Measurements from ENCODE around the gene TCF4.

Gene TCF4

DNA sequence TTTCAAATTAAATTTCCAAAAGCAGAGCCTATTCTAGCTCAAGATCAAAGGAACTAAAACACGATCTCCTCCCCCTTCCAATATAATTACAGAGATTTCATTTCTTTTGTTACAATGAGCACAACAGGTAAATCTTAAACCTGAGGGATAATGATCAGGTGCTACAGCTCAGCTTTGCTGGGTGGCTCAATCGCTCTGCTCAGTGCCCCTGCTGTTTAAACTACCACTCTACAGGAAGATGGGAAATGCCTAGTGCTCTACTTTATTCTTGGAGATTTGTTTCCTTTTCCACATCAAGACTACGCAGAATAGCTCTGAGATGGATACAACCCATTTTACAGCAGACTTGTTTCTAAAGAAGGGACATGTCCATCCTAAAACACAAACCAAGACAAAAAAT, 162.3 kb downstream of the TCF4 start:
- in situ Hi-C loops (cut with MboI; ENCODE audit: low pct_unique_long_range_greater_than_20kb, low sequenced_read_pairs), result no loop called here
- no peak for DNase-seq

- no peak for DNase-seq
Measured at GRCh38 chr18:55422456-55423180, 165.4 kb downstream of the TCF4 start.

GRCh38 chr18:55421615-55422419, 166.2 kb downstream of the TCF4 start:
- no peak for DNase-seq
- in situ Hi-C loops (cut with MboI; ENCODE audit: low pct_unique_long_range_greater_than_20kb, low sequenced_read_pairs), result loop anchor here (25.0 kb wide), 1 partner anchor 365 kb away; no protein-coding TSS in a partner anchor

More at GRCh38 chr18:55422456-55423180, 165.4 kb downstream of the TCF4 start:
- in situ Hi-C loops (cut with MboI; ENCODE audit: low pct_unique_long_range_greater_than_20kb, low sequenced_read_pairs), result loop anchor here (25.0 kb wide), 1 partner anchor 365 kb away; no protein-coding TSS in a partner anchor

GRCh38 chr18:55421308-55421614, 166.7 kb downstream of the TCF4 start:
- no peak for DNase-seq
- in situ Hi-C loops (cut with MboI; ENCODE audit: low pct_unique_long_range_greater_than_20kb, low sequenced_read_pairs), result loop anchor here (25.0 kb wide), 1 partner anchor 366 kb away; no protein-coding TSS in a partner anchor

- DNase-seq, result peak; percentile 48
- in situ Hi-C loops (cut with MboI; ENCODE audit: low pct_unique_long_range_greater_than_20kb, low sequenced_read_pairs), result loop anchor here (25.0 kb wide), 1 partner anchor 367 kb away; no protein-coding TSS in a partner anchor
Measured at GRCh38 chr18:55420665-55421307, 167.2 kb downstream of the TCF4 start.

DNA sequence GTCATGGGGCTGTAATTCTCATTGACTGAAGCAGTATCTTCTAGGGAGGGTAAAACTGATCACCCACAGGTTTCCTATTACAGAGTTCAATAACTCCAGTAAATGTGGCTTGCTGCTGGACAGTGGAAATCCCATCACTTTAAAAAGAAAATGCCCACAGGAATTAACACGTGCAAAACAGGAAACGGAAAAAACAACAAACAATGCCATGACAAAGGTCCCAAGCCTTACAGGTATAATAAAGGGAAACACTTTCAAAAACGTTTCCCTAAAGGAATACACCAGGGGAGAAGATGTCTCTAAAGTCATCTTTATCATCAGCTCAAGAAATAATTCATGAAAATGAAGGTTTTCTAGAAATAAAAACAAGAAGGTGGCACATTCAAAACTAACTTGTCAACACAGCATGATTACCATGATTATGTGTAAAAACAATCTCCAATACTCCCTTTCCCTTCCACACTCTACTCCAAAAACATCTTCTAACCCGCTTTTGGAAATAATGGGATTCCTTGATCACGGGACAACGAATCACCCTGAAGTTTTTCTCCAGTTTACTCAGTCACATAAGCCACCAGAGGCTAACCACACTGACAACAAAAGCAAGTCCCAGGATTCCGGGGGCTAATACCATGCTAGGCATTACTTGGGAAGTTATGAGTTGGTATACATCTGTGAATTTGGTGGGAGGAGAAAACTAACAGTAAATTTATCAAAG, 167.9 kb downstream of the TCF4 start:
- DNase-seq, result peak; percentile 3
- in situ Hi-C loops (cut with MboI; ENCODE audit: low pct_unique_long_range_greater_than_20kb, low sequenced_read_pairs), result loop anchor here (25.0 kb wide), 1 partner anchor 367 kb away; no protein-coding TSS in a partner anchor

GRCh38 chr18:55419132-55419946, 168.7 kb downstream of the TCF4 start:
- no peak for DNase-seq
- in situ Hi-C loops (cut with MboI; ENCODE audit: low pct_unique_long_range_greater_than_20kb, low sequenced_read_pairs), result loop anchor here (25.0 kb wide), 1 partner anchor 368 kb away; no protein-coding TSS in a partner anchor

- no peak for DNase-seq
- in situ Hi-C loops (cut with MboI; ENCODE audit: low pct_unique_long_range_greater_than_20kb, low sequenced_read_pairs), result loop anchor here (25.0 kb wide), 1 partner anchor 369 kb away; no protein-coding TSS in a partner anchor
Measured at GRCh38 chr18:55418439-55418838, 169.6 kb downstream of the TCF4 start.

DNA sequence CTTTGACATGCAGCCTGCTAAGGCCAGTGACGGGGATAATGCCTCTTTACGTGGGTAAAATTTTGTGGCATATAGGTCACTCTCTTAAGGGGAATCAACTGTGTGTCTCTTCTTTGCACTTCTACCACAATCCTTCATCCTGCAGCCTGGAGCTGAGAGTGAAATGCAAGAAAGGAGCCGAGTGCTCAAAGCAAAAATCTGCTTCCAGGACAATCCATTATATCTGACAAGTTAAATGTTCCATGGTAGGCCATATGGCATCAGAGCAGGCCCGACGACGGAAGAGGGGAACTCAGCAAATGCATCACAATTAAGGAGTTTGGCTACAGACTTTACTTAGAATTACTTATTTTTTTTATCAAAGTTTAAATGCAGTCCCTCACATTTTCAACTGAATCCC, 171.2 kb downstream of the TCF4 start:
- in situ Hi-C loops (cut with MboI; ENCODE audit: low pct_unique_long_range_greater_than_20kb, low sequenced_read_pairs), result loop anchor here (25.0 kb wide), 1 partner anchor 371 kb away; no protein-coding TSS in a partner anchor
- DNase-seq, result no peak

DNA sequence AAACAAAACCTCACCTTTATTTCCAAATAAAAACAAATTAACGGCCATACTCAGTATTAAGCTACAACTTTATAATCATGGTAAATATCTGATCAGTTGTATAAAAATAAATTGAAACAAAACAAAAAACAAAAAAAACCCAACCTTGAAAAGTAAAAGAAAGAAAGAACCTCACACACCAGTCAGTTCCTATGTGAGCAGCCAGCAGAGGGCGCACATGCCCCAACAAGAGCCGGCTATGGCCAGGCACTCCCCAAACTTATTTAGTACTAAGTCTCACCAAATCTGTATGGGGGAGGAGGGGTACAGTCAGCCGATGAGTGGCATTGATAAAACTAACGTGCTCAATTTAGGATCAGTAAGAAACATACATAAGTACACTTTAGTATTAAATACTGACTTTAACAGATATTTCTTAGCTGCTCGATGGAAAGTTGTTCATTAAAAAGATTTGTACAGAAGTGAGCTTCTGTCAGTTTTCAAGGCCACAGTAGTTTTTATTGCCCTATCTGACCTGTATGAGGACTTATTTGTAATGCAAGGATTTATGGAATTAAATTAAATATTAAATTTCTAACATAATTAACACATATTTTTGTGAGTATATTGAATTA, 172.6 kb downstream of the TCF4 start:
- peak; percentile 73 for DNase-seq
- in situ Hi-C loops (cut with MboI; ENCODE audit: low pct_unique_long_range_greater_than_20kb, low sequenced_read_pairs), result loop anchor here (25.0 kb wide), 1 partner anchor 372 kb away; no protein-coding TSS in a partner anchor

GRCh38 chr18:55414475-55414874, 173.5 kb downstream of the TCF4 start:
- DNase-seq, result no peak
- in situ Hi-C loops (cut with MboI; ENCODE audit: low pct_unique_long_range_greater_than_20kb, low sequenced_read_pairs), result loop anchor here (25.0 kb wide), 1 partner anchor 373 kb away; no protein-coding TSS in a partner anchor

- DNase-seq, result no peak
- in situ Hi-C loops (cut with MboI; ENCODE audit: low pct_unique_long_range_greater_than_20kb, low sequenced_read_pairs), result loop anchor here (25.0 kb wide), 1 partner anchor 374 kb away; no protein-coding TSS in a partner anchor
Measured at GRCh38 chr18:55413474-55413873, 174.5 kb downstream of the TCF4 start.

GRCh38 chr18:55407774-55408535, 180.0 kb downstream of the TCF4 start:
- in situ Hi-C loops (cut with MboI; ENCODE audit: low pct_unique_long_range_greater_than_20kb, low sequenced_read_pairs), result loop anchor here (25.0 kb wide), 1 partner anchor 379 kb away; no protein-coding TSS in a partner anchor
- no peak for DNase-seq

GRCh38 chr18:55407191-55407590, 180.8 kb downstream of the TCF4 start:
- DNase-seq, result no peak
- in situ Hi-C loops (cut with MboI; ENCODE audit: low pct_unique_long_range_greater_than_20kb, low sequenced_read_pairs), result loop anchor here (25.0 kb wide), 1 partner anchor 380 kb away; no protein-coding TSS in a partner anchor

DNA sequence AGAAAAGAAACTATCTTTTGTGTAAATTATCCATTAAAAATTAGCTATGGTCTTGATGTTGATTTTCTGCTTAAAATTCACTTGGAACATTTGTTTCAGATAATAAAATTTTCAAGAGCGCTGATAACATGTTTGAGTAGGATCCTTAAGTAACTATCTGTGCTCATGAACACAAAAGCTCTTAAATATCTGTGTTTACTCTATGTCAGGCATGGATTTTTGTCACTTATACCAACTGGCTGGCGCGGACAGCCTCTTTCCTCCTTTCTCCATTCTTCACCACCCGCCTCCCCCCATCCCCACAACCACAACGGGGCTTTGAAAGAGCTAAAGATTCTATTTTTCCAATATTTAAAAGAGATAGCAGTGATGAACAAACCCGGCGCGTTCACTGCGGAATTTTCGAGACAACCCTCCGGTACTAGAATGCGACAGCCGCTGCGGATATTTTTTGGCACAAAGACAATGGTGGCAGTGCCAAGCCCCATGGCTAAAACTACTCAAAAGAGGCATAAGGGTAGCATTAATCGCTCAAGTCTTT, 181.5 kb downstream of the TCF4 start:
- in situ Hi-C loops (cut with MboI; ENCODE audit: low pct_unique_long_range_greater_than_20kb, low sequenced_read_pairs), result loop anchor here (25.0 kb wide), 1 partner anchor 381 kb away; no protein-coding TSS in a partner anchor
- no peak for DNase-seq

- DNase-seq, result peak; percentile 14
- in situ Hi-C loops (cut with MboI; ENCODE audit: low pct_unique_long_range_greater_than_20kb, low sequenced_read_pairs), result loop anchor here (25.0 kb wide), 1 partner anchor 381 kb away; no protein-coding TSS in a partner anchor
Measured at GRCh38 chr18:55405893-55406406, 182.0 kb downstream of the TCF4 start.

Data from KBM-7 (cell line).